ENCODE data around the gene BCAR3.

Gene BCAR3

DNA sequence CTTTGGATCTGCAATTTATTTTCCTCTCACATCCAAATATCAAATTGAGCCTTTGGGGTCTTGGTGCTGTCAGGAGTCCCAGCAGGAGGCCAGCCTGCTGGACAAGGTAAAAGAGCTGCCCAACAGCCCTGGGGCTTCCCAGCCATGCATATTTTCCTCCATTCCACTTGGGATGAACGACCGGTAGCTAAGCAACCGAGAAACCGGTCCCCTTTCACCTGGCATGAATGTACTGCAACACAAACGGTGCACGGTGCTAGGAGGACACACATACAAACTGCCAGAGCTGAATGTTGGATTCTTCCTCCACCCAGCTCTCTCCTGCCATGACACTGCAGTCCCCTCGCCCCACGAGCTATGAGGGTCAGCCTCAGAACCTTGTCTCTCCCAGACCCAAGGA lies 42.7 kb downstream of the BCAR3 start:
- H3K27ac ChIP-seq = no peak overlapping the region
- TF ChIP-seq ZFX (IDR thresholded peaks at IDR 0.05; ENCODE audit: borderline replicate concordance) = no peak
- TF ChIP-seq, protein P1, sequence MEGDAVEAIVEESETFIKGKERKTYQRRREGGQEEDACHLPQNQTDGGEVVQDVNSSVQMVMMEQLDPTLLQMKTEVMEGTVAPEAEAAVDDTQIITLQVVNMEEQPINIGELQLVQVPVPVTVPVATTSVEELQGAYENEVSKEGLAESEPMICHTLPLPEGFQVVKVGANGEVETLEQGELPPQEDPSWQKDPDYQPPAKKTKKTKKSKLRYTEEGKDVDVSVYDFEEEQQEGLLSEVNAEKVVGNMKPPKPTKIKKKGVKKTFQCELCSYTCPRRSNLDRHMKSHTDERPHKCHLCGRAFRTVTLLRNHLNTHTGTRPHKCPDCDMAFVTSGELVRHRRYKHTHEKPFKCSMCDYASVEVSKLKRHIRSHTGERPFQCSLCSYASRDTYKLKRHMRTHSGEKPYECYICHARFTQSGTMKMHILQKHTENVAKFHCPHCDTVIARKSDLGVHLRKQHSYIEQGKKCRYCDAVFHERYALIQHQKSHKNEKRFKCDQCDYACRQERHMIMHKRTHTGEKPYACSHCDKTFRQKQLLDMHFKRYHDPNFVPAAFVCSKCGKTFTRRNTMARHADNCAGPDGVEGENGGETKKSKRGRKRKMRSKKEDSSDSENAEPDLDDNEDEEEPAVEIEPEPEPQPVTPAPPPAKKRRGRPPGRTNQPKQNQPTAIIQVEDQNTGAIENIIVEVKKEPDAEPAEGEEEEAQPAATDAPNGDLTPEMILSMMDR (IDR thresholded peaks at IDR 0.05) = no peak

GRCh38 chr1:93638307-93638847 lies 43.3 kb downstream of the BCAR3 start:
- no peak overlapping the region for H3K27ac ChIP-seq
- TF ChIP-seq, protein P1 (IDR thresholded peaks at IDR 0.05) = no peak
- no peak for TF ChIP-seq ZFX (IDR thresholded peaks at IDR 0.05; ENCODE audit: borderline replicate concordance)

DNA sequence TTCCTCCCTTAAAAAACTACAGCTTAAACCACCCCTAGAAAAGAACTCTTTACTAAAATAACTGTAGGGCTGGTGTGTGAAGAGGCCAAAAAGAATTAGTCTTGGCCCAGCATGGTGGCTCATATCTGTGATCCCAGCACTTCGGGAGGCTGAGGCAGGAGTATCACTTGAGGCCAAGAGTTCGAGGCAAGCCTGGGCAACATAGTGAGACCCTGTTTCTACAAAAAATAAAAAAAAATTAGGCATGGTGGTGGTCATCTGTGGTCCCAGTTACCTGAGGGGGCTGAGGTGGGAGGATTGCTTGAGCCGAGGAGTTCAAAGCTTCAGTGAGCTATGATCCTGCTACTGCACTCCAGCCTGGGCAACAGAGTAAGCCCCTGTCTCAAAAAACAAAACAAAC lies 44.9 kb downstream of the BCAR3 start:
- no peak overlapping the region for H3K27ac ChIP-seq
- no peak for TF ChIP-seq ZFX (IDR thresholded peaks at IDR 0.05; ENCODE audit: borderline replicate concordance)
- TF ChIP-seq, protein P1 (IDR thresholded peaks at IDR 0.05) = no peak

GRCh38 chr1:93635614-93636543 lies 45.8 kb downstream of the BCAR3 start:
- TF ChIP-seq, protein P1 (IDR thresholded peaks at IDR 0.05) = no peak
- TF ChIP-seq ZFX (IDR thresholded peaks at IDR 0.05; ENCODE audit: borderline replicate concordance) = no peak

GRCh38 chr1:93633313-93633712 lies 48.3 kb downstream of the BCAR3 start:
- TF ChIP-seq, protein P1 (IDR thresholded peaks at IDR 0.05) = no peak
- TF ChIP-seq ZFX (IDR thresholded peaks at IDR 0.05; ENCODE audit: borderline replicate concordance) = no peak
- no peak overlapping the region for H3K27ac ChIP-seq

More at GRCh38 chr1:93635614-93636543, 45.8 kb downstream of the BCAR3 start:
- H3K27ac ChIP-seq = no peak overlapping the region

GRCh38 chr1:93631626-93632365 lies 49.8 kb downstream of the BCAR3 start:
- TF ChIP-seq ZFX (IDR thresholded peaks at IDR 0.05; ENCODE audit: borderline replicate concordance) = no peak
- TF ChIP-seq, protein P1 (IDR thresholded peaks at IDR 0.05) = peak; percentile 15; the same call in 1 of the 2 replicates
- no peak overlapping the region for H3K27ac ChIP-seq

All from 22Rv1 (cell line).